Measurements from ENCODE around the gene CIAO3.

The CIAO3 gene

GRCh38 chr16:740764-741505, at the start of gene CIAO3:
Gene CIAO3, minus strand, starts transcription at chr16:740997. Its CDS starts 12 bp downstream, at chr16:740985.
- peak; percentile 94 for DNase-seq (ENCODE audit: extremely low spot score)
- TF ChIP-seq SUZ12 (IDR thresholded peaks at IDR 0.05) (no peak), ZNF384 (IDR thresholded peaks at IDR 0.05) (no peak), L3MBTL2 (conservative IDR thresholded peaks at IDR 0.05) (peak; percentile 76), ARNT (IDR thresholded peaks at IDR 0.05) (no peak), LEF1 (IDR thresholded peaks at IDR 0.05; ENCODE audit: borderline replicate concordance) (no peak), CTBP1 (IDR thresholded peaks at IDR 0.05; ENCODE audit: borderline replicate concordance) (no peak), ELF4 (IDR thresholded peaks at IDR 0.05) (peak; percentile 80)
- ChIA-PET POLR2A (interaction anchor here (0.6 to 3.5 kb wide), 14 partner anchors 9 to 55 kb away, joined by 3 to 16 read pairs (median 4); partner anchors contain the start of genes ANTKMT, CCDC78, MSLN and WDR24), CTCF (interaction anchor here (1.2 to 1.7 kb wide), 3 partner anchors 16 to 26 kb away, joined by 3 to 4 read pairs (median 4); partner anchors contain the start of gene METRN)

- POLR2A ChIA-PET: interaction anchor here (0.7 to 1.3 kb wide), 2 partner anchors 9 to 14 kb away, joined by 3 to 5 read pairs; no protein-coding TSS in a partner anchor
- TF ChIP-seq L3MBTL2 (conservative IDR thresholded peaks at IDR 0.05) (no peak), BHLHE40 (IDR thresholded peaks at IDR 0.05; ENCODE audit: borderline replicate concordance) (no peak), PKNOX1 (IDR thresholded peaks at IDR 0.05) (no peak), ZNF384 (IDR thresholded peaks at IDR 0.05) (no peak), TARDBP (IDR thresholded peaks at IDR 0.05) (no peak), SUZ12 (IDR thresholded peaks at IDR 0.05) (no peak), ARNT (IDR thresholded peaks at IDR 0.05) (no peak), LEF1 (IDR thresholded peaks at IDR 0.05; ENCODE audit: borderline replicate concordance) (no peak), ELF4 (IDR thresholded peaks at IDR 0.05) (no peak), FOXK2 (IDR thresholded peaks at IDR 0.05) (no peak)
Observed at GRCh38 chr16:790086-790485, 49.3 kb upstream of the CIAO3 start.

GRCh38 chr16:789191-789850, 48.5 kb upstream of the CIAO3 start:
- ChIA-PET POLR2A (interaction anchor here (1.0 to 3.1 kb wide), 9 partner anchors 10 to 77 kb away, joined by 3 to 34 read pairs (median 5); partner anchors contain the start of genes ANTKMT and GNG13), CTCF (interaction anchor here (1.5 to 2.1 kb wide), 2 partner anchors 74 to 77 kb away, joined by 5 to 9 read pairs; partner anchors contain the start of gene METRN)
- TF ChIP-seq BHLHE40 (IDR thresholded peaks at IDR 0.05; ENCODE audit: borderline replicate concordance) (no peak), FOXK2 (IDR thresholded peaks at IDR 0.05) (no peak), ZNF384 (IDR thresholded peaks at IDR 0.05) (no peak), PKNOX1 (IDR thresholded peaks at IDR 0.05) (no peak), FOXM1 (IDR thresholded peaks at IDR 0.05; ENCODE audit: borderline replicate concordance) (no peak), LEF1 (IDR thresholded peaks at IDR 0.05; ENCODE audit: borderline replicate concordance) (no peak), NFRKB (IDR thresholded peaks at IDR 0.05) (no peak), TARDBP (IDR thresholded peaks at IDR 0.05) (no peak), ARNT (IDR thresholded peaks at IDR 0.05) (no peak), ELF4 (IDR thresholded peaks at IDR 0.05) (no peak)
- DNase-seq (ENCODE audit: extremely low spot score): no peak

More at GRCh38 chr16:790086-790485, 49.3 kb upstream of the CIAO3 start:
- no peak for DNase-seq (ENCODE audit: extremely low spot score)
- CTCF ChIA-PET: no interaction called here

GRCh38 chr16:788399-789126, 47.8 kb upstream of the CIAO3 start, which contains the start of gene CHTF18:
Gene CHTF18, plus strand, starts transcription at chr16:788620. Its CDS starts 65 bp downstream, at chr16:788685.
- peak; percentile 99 for DNase-seq (ENCODE audit: extremely low spot score)
- CTCF ChIA-PET: interaction anchor here (0.5 to 2.1 kb wide), 3 partner anchors 73 to 272 kb away, joined by 3 to 9 read pairs (median 5); partner anchors contain the start of gene METRN
- POLR2A ChIA-PET: interaction anchor here (0.6 to 3.1 kb wide), 15 partner anchors 10 to 139 kb away, joined by 3 to 34 read pairs (median 4); partner anchors contain the start of genes ANTKMT, GNG13, METRN and WDR24
- TF ChIP-seq PKNOX1 (IDR thresholded peaks at IDR 0.05): peak; percentile 60
- TF ChIP-seq L3MBTL2 (conservative IDR thresholded peaks at IDR 0.05): peak; percentile 63
- TF ChIP-seq SP1 (IDR thresholded peaks at IDR 0.05): no peak
- TF ChIP-seq BHLHE40 (IDR thresholded peaks at IDR 0.05; ENCODE audit: borderline replicate concordance): no peak
- TF ChIP-seq CTBP1 (IDR thresholded peaks at IDR 0.05; ENCODE audit: borderline replicate concordance): no peak
- no peak for TF ChIP-seq FOXA1 (IDR thresholded peaks at IDR 0.05)
- no peak for TF ChIP-seq TARDBP (IDR thresholded peaks at IDR 0.05)
- no peak for TF ChIP-seq ARNT (IDR thresholded peaks at IDR 0.05)
- TF ChIP-seq FOXM1 (IDR thresholded peaks at IDR 0.05; ENCODE audit: borderline replicate concordance): peak; percentile 91
- no peak for TF ChIP-seq HDGF (IDR thresholded peaks at IDR 0.05; ENCODE audit: borderline replicate concordance)
- TF ChIP-seq LEF1 (IDR thresholded peaks at IDR 0.05; ENCODE audit: borderline replicate concordance): no peak
- no peak for TF ChIP-seq NFRKB (IDR thresholded peaks at IDR 0.05)
- TF ChIP-seq ZNF384 (IDR thresholded peaks at IDR 0.05): no peak

- CTCF ChIA-PET: interaction anchor here (0.5 to 2.1 kb wide), 3 partner anchors 72 to 272 kb away, joined by 3 to 9 read pairs (median 5); partner anchors contain the start of gene METRN
- no peak for TF ChIP-seq BHLHE40 (IDR thresholded peaks at IDR 0.05; ENCODE audit: borderline replicate concordance)
- TF ChIP-seq LEF1 (IDR thresholded peaks at IDR 0.05; ENCODE audit: borderline replicate concordance): no peak
- TF ChIP-seq SP1 (IDR thresholded peaks at IDR 0.05): no peak
- POLR2A ChIA-PET: interaction anchor here (0.6 to 3.1 kb wide), 15 partner anchors 9 to 139 kb away, joined by 3 to 34 read pairs (median 4); partner anchors contain the start of genes ANTKMT, GNG13, METRN and WDR24
- DNase-seq (ENCODE audit: extremely low spot score): no peak
Observed at GRCh38 chr16:787978-788398, 47.2 kb upstream of the CIAO3 start, which contains the start of gene RPUSD1. Gene RPUSD1, minus strand, starts transcription at chr16:788381. Its CDS starts 644 bp downstream, at chr16:787737.
